Peyer's patch (tissue), 4 donors: ENCODE measurements around the gene TPM2.

Experiments used
- POLR2A ChIP-seq, 2 donors: fragments of 450-650 bp; IDR thresholded peaks; one replicate each; pipeline ENCODE4 v1.5.1; 2017; ENCODE audit warnings: antibody characterized with exemption in 2 of 2, mild to moderate bottlenecking in 2 of 2, moderate library complexity in 2 of 2
- TF ChIP-seq, protein P1 (sequence below), 6 experiments: fragments of 450-650 bp in 4 of 6; fragments of 200-600 bp in 2 of 6; sonication (generic) in 1 of 6; IDR thresholded peaks; one replicate each; pipeline ENCODE4 v1.5.1; 2017 to 2019; ENCODE audit warnings: antibody characterized with exemption in 6 of 6, mild to moderate bottlenecking in 3 of 6, moderate library complexity in 1 of 6

DNA sequence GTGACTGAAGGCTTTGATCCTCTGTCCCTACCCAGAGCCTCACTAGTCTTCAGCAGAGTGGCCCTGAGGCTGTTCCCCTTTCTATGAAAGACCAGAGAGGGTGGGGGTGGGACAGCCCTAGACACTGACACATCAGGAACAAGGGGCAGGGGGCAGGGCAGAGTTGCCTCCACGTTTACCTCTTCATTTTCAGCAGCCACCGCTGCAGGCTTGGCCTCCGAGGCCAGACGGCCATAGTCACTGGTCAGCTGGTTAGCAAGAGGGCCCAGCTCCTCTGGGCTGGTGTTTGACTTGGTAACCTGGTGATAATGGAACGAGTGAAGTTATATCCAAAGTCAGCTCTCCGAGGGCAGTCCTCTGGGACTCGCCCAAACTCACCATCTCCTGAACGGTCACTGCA is 15.6 kb upstream of the TPM2 start:
- TF ChIP-seq POLR2A (IDR thresholded peaks at IDR 0.05): no peak
- TF ChIP-seq, protein P1, sequence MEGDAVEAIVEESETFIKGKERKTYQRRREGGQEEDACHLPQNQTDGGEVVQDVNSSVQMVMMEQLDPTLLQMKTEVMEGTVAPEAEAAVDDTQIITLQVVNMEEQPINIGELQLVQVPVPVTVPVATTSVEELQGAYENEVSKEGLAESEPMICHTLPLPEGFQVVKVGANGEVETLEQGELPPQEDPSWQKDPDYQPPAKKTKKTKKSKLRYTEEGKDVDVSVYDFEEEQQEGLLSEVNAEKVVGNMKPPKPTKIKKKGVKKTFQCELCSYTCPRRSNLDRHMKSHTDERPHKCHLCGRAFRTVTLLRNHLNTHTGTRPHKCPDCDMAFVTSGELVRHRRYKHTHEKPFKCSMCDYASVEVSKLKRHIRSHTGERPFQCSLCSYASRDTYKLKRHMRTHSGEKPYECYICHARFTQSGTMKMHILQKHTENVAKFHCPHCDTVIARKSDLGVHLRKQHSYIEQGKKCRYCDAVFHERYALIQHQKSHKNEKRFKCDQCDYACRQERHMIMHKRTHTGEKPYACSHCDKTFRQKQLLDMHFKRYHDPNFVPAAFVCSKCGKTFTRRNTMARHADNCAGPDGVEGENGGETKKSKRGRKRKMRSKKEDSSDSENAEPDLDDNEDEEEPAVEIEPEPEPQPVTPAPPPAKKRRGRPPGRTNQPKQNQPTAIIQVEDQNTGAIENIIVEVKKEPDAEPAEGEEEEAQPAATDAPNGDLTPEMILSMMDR (IDR thresholded peaks at IDR 0.05): no peak
